Thoracic aorta (tissue), 2 donors: ENCODE results near the gene TBC1D7. TPM values are rescaled to one million over a fixed set of nuclear protein-coding genes. Genes with fewer than 3 reads are reported as not detected.

Experiments used
- ATAC-seq: fragments of 150-250 bp; one replicate; pipeline ENCODE4 v1.8.0; 2017; ENCODE audit warnings: low read depth; ENCODE audit not compliant: insufficient number of reproducible peaks, low FRiP score
- DNase-seq: peaks from one replicate; pipeline ENCODE4 v3.0.0-alpha.2; 2020; ENCODE audit warnings: low spot score
- H3K27ac ChIP-seq, 2 donors: fragments of 200-600 bp; sonication (generic); 1 replicate in 1 of 2; 2 replicates in 1 of 2; pipeline ENCODE4 v1.5.1; 2016; ENCODE audit warnings: mild to moderate bottlenecking in 2 of 2, moderate library complexity in 2 of 2
- H3K27me3 ChIP-seq: fragments of 200-600 bp; sonication (generic); replicated peaks from 2 replicates; pipeline ENCODE4 v1.6.0; 2016; ENCODE audit warnings: mild to moderate bottlenecking; ENCODE audit not compliant: insufficient read depth
- H3K36me3 ChIP-seq: fragments of 200-600 bp; sonication (generic); one replicate; pipeline ENCODE4 v1.5.1; 2016
- H3K4me1 ChIP-seq, 2 donors: fragments of 200-600 bp; sonication (generic); 1 replicate in 1 of 2; 2 replicates in 1 of 2; pipeline versions ENCODE4 v1.5.1 to v1.6.0; 2016; ENCODE audit warnings: low read depth in 2 of 2, mild to moderate bottlenecking in 1 of 2; ENCODE audit not compliant: control insufficient read depth in 1 of 2
- H3K4me3 ChIP-seq: fragments of 200-600 bp; sonication (generic); 2 replicates; pipeline ENCODE4 v1.5.1; 2016; ENCODE audit warnings: mild to moderate bottlenecking
- H3K9me3 ChIP-seq: fragments of 200-600 bp; sonication (generic); 2 replicates; pipeline ENCODE4 v1.5.1; 2016
- CTCF ChIP-seq: fragments of 200-600 bp; sonication (generic); IDR thresholded peaks from one replicate; pipeline ENCODE4 v1.5.1; 2019; ENCODE audit warnings: antibody characterized with exemption
- total RNA-seq, 2 donors: library from RNA; depleted of rRNA; stranded (reverse); fragments of >200 nt; gene quantifications; one replicate each; pipeline versions ENCODE4 v1.1.0 to v1.2.3, GENCODE V29; 2016

The TBC1D7 gene
- total RNA-seq, 2 donors from 2014 or later = 7.3 to 17.9 TPM

- H3K4me3 ChIP-seq = no peak overlapping the region
- DNase-seq (no peak), ATAC-seq (no peak)
- H3K4me1 ChIP-seq = peaks cover 0 to 13% of the 10 kb centered on the region in 2 donors
- H3K36me3 ChIP-seq = no peaks in the 10 kb centered on the region
- no peak for TF ChIP-seq CTCF
- H3K27me3 ChIP-seq = no peaks in the 10 kb centered on the region
- H3K27ac ChIP-seq = no peak overlapping the region
- H3K9me3 ChIP-seq = no peaks in the 10 kb centered on the region
Measured at GRCh38 chr6:13369591-13369990, 41.3 kb upstream of the TBC1D7 start.

- Histone ChIP-seq H3K4me3 (no peak overlapping the region), H3K4me1 (peaks cover 0 to 11% of the 10 kb centered on the region in 2 donors), H3K27ac (no peak overlapping the region), H3K36me3 (no peaks in the 10 kb centered on the region), H3K27me3 (no peaks in the 10 kb centered on the region), H3K9me3 (no peaks in the 10 kb centered on the region)
- ATAC-seq = no peak
- no peak for DNase-seq
- no peak for TF ChIP-seq CTCF
Measured at GRCh38 chr6:13368731-13369115, 40.4 kb upstream of the TBC1D7 start.

- no peak for TF ChIP-seq CTCF
- H3K36me3 ChIP-seq = no peaks in the 10 kb centered on the region
- peaks cover 0 to 6% of the 10 kb centered on the region in 2 donors for H3K4me1 ChIP-seq
- DNase-seq (no peak), ATAC-seq (no peak)
- H3K27ac ChIP-seq = no peak overlapping the region
- H3K4me3 ChIP-seq = no peak overlapping the region
- H3K9me3 ChIP-seq = no peaks in the 10 kb centered on the region
- no peaks in the 10 kb centered on the region for H3K27me3 ChIP-seq
Measured at GRCh38 chr6:13368079-13368730, 39.9 kb upstream of the TBC1D7 start.

GRCh38 chr6:13367396-13367795 lies 39.1 kb upstream of the TBC1D7 start:
- DNase-seq = no peak
- no peak for TF ChIP-seq CTCF
- Histone ChIP-seq H3K9me3 (no peaks in the 10 kb centered on the region), H3K27me3 (no peaks in the 10 kb centered on the region), H3K4me3 (no peak overlapping the region), H3K36me3 (no peaks in the 10 kb centered on the region), H3K4me1 (no peaks in the 10 kb centered on the region), H3K27ac (no peak overlapping the region)
- ATAC-seq = no peak

GRCh38 chr6:13365320-13365719 lies 37.0 kb upstream of the TBC1D7 start:
- no peaks in the 10 kb centered on the region for H3K4me1 ChIP-seq
- no peak overlapping the region for H3K27ac ChIP-seq
- TF ChIP-seq CTCF = no peak
- H3K27me3 ChIP-seq = no peaks in the 10 kb centered on the region
- no peaks in the 10 kb centered on the region for H3K9me3 ChIP-seq
- ATAC-seq (no peak), DNase-seq (no peak)
- H3K36me3 ChIP-seq = no peaks in the 10 kb centered on the region
- no peak overlapping the region for H3K4me3 ChIP-seq
